NOMO-1 treated with dmso at 0.1 percent for 144 hours (cell line): ENCODE results near the gene RAB6B.

Experiments used
- DNase-seq: peaks from one replicate; lab custom pipeline; 2025; ENCODE audit not compliant: unreplicated experiment; lab: John Stamatoyannopoulos, UW

The RAB6B gene

GRCh38 chr3:133881939-133882825 is 13.5 kb downstream of the RAB6B start:
- no peak for DNase-seq

DNA sequence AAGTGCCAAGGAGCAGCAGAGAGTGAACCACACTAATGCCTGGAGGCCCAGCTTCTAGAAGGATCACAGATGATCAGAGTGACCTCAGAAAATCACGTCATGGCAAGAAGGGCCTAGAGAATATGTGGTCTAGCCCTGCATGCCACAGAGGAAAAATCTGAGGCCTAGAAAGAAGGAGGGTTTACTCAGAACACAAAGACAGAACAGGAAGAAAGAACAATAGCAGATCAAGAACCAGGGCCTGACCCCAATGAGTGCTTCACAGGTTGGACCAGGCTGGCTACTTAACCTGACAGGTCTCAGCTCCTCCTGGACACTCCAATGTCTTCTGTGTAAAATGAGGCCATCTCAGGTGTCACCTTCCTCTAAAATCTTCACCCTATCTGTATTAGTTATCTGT is 14.2 kb downstream of the RAB6B start:
- DNase-seq, result no peak

DNA sequence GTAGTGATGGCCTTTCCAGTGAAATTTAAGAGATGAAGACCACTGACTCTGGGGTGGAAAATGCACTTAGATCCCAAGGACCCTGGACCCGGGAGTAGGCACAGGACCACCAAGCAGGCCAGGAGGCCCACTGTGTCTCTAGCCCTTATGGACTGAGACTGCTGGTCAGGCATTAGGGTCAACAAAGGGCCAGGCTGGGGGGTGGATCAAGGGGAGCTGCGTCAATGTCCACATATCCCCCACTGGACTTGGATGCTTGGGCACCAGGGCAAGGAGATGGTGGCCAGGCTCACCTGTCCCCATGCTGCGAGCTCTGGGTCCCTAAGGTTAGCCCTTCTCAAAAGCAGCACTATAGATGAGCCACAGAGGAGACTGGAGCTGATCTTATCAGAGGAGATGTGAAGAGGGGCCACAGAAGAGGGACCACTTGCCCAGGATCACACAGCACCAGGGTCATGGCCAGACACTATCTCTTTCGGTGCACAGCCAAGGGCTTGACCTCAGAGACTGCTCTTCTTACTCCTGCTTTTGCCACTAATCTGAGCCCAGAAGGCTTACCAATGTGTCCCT is 14.7 kb downstream of the RAB6B start:
- no peak for DNase-seq

GRCh38 chr3:133880287-133880686 is 15.4 kb downstream of the RAB6B start:
- no peak for DNase-seq

DNA sequence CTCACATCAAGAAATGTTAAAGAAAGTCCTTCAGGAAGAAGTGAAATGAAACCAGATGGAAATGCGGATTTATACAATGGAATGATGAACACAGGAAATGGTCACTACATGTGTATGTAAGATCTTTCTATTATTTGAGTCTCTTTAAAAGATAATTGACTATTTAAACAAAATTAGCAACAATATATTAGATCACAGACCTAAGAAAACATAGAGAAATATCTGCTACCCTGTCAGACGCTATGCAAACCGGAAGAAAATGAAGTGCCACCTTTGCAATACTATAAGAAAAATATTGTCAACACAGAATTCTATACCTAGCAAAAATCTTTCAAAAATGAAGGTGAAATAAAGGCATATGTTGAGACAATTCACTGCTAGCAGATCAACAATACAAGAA is 17.2 kb downstream of the RAB6B start:
- no peak for DNase-seq

GRCh38 chr3:133877221-133877620 is 18.5 kb downstream of the RAB6B start:
- DNase-seq, result no peak

GRCh38 chr3:133874761-133875438 is 20.8 kb downstream of the RAB6B start:
- no peak for DNase-seq

DNA sequence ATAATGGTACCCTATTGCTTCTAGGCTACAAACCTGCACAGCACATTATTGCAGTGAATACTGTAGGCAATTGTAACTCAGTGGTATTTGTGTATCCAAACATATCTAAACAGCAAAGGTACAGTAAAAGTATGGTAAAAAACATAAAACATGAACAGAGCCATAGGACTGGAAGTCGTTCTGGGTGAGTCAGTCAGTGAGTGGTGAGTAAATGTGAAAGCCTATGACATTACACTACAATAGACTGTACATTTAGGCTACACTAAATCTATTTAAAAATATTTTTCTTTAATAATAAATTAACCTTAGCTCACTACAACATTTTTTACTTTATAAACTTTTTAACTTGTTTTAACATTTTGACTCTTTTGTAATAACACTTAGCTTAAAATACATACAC is 21.3 kb downstream of the RAB6B start:
- no peak for DNase-seq

DNA sequence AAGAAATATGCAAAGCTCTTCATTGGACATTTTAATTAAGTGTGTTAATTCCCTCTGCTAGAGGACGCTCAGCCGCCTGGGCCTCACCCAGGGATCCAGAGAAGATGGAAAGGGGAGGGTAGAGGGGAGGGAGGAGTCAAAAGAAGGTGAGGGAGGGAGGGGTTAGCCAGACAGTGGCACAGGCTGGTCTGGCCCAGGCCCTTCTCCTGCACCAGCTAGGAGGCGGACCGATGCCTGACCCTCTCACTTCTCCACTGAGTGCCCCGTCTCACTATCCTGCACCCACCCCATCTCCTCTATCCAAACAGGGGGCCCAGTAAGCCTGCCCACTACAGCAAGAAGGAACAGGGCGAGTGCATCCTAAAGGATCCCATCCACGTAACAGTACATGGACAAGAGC is 22.9 kb downstream of the RAB6B start:
- DNase-seq, result no peak

DNA sequence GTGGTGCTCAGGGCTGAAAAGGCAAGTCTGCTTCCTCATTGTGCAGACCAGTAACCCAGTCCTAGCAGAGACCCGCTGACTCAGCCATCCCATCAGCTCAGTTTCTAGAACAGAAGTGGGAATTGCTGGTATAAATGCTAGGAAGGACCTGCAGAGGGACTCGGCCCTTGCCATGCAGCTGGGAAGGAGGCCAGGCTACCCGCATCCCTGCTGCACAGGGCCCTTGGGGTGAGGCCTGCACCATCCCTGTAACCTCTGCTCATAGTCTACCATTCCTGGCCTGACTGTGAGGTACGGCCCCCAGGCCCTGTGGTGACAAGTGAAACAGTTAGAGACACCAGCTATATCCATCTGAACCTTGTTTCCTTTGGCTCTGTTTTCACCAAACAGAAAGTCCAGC is 23.5 kb downstream of the RAB6B start:
- no peak for DNase-seq

GRCh38 chr3:133871368-133872090 is 24.2 kb downstream of the RAB6B start:
- DNase-seq, result no peak

DNA sequence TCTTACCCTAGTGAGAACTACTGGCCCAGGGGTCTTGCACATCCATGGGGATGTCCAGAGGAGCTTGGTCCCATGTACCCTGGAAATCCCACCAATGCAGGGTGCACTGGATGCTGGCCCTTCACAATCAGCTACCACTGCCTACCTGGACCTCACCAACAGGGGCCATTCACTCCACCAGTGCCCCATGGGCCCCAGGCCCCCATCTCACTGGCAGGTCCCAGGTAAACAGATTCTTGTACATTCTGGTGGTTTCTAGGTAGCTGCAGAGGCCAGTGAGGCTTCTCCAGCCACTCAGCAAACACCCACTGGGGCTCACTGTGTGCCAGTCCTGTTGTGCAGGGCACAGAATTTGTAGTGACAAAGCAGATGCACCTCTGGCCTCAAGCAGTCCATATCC is 24.9 kb downstream of the RAB6B start:
- no peak for DNase-seq

GRCh38 chr3:133869586-133869985 is 26.1 kb downstream of the RAB6B start:
- DNase-seq, result no peak

- no peak for DNase-seq
Observed at GRCh38 chr3:133868758-133869475, 26.8 kb downstream of the RAB6B start.

- no peak for DNase-seq
Observed at GRCh38 chr3:133868186-133868585, 27.5 kb downstream of the RAB6B start.

DNA sequence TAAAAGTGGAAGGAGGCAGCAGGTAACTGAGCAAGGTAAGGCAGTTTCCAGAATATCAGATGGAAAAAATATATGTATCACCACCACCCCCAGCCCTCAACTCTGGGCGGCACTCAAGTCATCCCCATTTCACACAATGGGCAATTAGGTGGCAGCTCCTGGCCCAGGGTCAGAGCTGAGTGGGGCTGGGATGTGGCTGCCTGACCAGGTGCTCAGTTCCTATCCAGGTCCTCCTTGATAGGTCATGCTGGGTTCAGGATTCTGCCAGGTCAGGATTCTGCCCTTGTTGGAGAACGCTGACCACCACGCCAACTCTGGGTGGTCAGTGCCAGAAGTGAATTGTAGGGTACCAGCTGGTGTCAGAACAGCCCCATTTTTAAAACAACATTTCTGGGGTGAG is 29.5 kb downstream of the RAB6B start:
- DNase-seq, result no peak

DNA sequence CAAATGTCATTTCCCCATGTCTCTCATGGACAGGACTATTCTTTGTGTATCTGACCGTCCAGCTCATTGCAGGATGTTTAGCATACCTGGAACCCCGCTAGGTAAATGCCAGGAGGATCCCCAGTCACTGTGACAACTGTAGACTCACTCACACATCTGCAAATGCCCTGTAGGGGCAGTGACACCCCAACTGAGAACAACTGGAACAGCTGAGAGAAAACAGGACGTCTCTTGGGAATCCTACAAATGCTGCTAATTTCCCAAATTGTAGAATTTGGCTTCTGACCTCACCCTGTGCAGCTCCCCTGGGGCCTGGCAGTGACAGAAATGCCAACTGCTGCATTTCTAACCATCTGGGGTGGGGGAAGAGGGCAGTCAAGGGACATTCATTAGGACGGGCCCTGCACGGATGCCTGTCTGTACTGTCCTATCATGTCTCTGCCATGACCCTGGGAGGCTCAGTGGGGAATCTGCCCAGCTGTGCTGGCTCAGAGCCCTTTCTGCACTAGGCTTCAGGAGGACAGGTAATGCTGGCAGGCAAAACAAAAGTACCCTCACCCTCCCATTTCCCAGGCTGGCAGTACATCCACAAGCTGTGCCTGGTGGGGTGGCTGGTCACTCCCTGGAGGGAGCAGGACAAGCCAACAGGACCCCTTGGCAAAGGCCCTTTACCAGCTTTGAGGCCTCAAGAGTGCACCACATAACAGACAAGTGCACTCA is 30.4 kb downstream of the RAB6B start:
- no peak for DNase-seq

GRCh38 chr3:133864616-133865015 is 31.1 kb downstream of the RAB6B start:
- no peak for DNase-seq

DNA sequence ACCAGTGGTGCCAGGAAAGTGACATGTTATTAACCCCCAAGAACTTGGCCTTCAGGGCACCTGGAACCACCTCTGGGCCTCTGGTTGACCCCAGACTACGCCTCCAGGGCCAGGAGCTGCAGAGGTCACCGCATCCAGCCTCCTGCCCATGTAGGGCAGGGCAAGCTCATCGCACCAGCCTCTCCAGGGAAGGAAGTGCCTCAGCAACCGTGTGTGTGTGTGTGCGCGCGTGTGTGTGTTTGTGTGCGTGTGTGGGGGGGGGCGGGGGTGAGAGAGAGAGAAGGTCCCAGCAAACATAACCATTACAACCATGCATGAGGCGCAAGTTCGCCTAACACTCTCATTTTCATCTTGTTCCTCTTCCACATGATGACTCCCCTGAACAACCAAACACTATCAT is 31.8 kb downstream of the RAB6B start:
- no peak for DNase-seq

- no peak for DNase-seq
Observed at GRCh38 chr3:133862161-133862560, 33.5 kb downstream of the RAB6B start.
